ENCODE results near the gene TRIM65.
"Not testable (repeated sequence)": the region's sequence is repeated elsewhere in the genome, so short reads cannot be mapped to it uniquely, and the experiment has no call there.

DNA sequence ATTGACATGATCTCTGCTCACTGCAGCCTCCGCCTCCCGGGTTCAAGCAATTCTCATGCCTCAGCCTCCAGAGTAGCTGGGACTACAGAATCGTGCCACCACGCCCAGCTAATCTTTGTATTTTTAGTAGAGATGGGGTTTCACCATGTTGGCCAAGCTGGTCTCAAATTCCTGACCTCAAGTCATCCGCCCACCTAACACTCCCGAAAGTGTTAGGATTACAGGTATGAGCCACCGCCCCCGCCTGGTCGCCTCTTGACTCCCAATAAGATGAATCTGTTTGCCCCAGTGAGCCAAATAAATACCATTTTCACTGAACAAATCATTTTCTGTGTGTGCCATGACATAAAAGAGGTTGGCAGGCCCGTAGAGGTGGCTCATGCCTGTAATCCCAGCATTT lies 37.4 kb downstream of the TRIM65 start:
- TF ChIP-seq, protein P1, sequence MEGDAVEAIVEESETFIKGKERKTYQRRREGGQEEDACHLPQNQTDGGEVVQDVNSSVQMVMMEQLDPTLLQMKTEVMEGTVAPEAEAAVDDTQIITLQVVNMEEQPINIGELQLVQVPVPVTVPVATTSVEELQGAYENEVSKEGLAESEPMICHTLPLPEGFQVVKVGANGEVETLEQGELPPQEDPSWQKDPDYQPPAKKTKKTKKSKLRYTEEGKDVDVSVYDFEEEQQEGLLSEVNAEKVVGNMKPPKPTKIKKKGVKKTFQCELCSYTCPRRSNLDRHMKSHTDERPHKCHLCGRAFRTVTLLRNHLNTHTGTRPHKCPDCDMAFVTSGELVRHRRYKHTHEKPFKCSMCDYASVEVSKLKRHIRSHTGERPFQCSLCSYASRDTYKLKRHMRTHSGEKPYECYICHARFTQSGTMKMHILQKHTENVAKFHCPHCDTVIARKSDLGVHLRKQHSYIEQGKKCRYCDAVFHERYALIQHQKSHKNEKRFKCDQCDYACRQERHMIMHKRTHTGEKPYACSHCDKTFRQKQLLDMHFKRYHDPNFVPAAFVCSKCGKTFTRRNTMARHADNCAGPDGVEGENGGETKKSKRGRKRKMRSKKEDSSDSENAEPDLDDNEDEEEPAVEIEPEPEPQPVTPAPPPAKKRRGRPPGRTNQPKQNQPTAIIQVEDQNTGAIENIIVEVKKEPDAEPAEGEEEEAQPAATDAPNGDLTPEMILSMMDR (IDR thresholded peaks at IDR 0.05), result not testable (repeated sequence)
- TF ChIP-seq POLR2A, POLR2AphosphoS5 (IDR thresholded peaks at IDR 0.05): not testable (repeated sequence)
